Endodermal cell (in vitro differentiated cells): ENCODE measurements around the gene SEPSECS. TPM values are rescaled to one million over a fixed set of nuclear protein-coding genes. Genes with fewer than 3 reads are reported as not detected.

ENCODE experiments used
- DNase-seq: peaks from one replicate; pipeline ENCODE4 v3.0.0-alpha.2; 2017
- H3K27ac ChIP-seq: 2 replicates; pipeline ENCODE4 v1.5.1; 2013; ENCODE audit warnings: mild to moderate bottlenecking, low read depth, low read length, moderate library complexity
- H3K27me3 ChIP-seq: 2 replicates; pipeline ENCODE4 v1.6.1; 2013; ENCODE audit warnings: mild to moderate bottlenecking, low read length, moderate library complexity; ENCODE audit not compliant: insufficient read depth, control insufficient read depth, poor library complexity, severe bottlenecking
- H3K36me3 ChIP-seq: 2 replicates; pipeline ENCODE4 v1.7.0; 2013; ENCODE audit warnings: mild to moderate bottlenecking, low read length, moderate library complexity; ENCODE audit not compliant: control insufficient read depth, insufficient read depth
- H3K4me1 ChIP-seq: one replicate; pipeline ENCODE4 v1.7.0; 2013; ENCODE audit warnings: low read length; ENCODE audit not compliant: control insufficient read depth, insufficient read depth
- H3K4me3 ChIP-seq: 2 replicates; pipeline ENCODE4 v1.5.1; 2013; ENCODE audit warnings: mild to moderate bottlenecking, low read length, moderate library complexity
- H3K9ac ChIP-seq: 2 replicates; pipeline ENCODE4 v1.6.1; 2013; ENCODE audit warnings: mild to moderate bottlenecking, low read length, moderate library complexity; ENCODE audit not compliant: poor library complexity, severe bottlenecking; ENCODE audit errors: extremely low read depth
- H3K9me3 ChIP-seq: 2 replicates; pipeline ENCODE4 v1.6.1; 2013; ENCODE audit warnings: mild to moderate bottlenecking, low read length, moderate library complexity; ENCODE audit not compliant: control insufficient read depth
- H3K27ac Mint-ChIP-seq: 2 replicates; pipeline ENCODE4 v1.8.0; 2020; ENCODE audit warnings: mixed read lengths
- H3K27me3 Mint-ChIP-seq: 2 replicates; pipeline ENCODE4 v1.8.0; 2021; ENCODE audit warnings: mild to moderate bottlenecking, mixed read lengths; ENCODE audit not compliant: insufficient read depth
- H3K36me3 Mint-ChIP-seq: 2 replicates; pipeline ENCODE4 v1.8.0; 2020; ENCODE audit warnings: low read depth, mixed read lengths
- H3K4me1 Mint-ChIP-seq: 2 replicates; pipeline ENCODE4 v1.8.0; 2020; ENCODE audit warnings: mixed read lengths
- H3K4me3 Mint-ChIP-seq: 2 replicates; pipeline ENCODE4 v1.8.0; 2020; ENCODE audit warnings: mild to moderate bottlenecking, moderate library complexity, mixed read lengths
- H3K9me3 Mint-ChIP-seq: 2 replicates; pipeline ENCODE4 v1.8.0; 2020; ENCODE audit warnings: mild to moderate bottlenecking, mixed read lengths
- WGBS, 2 experiments: methylation state at CpG; one replicate each; pipeline versions ENCODE4 v1.1.5 to v1.1.7; 2013; ENCODE audit warnings: missing lambda C conversion rate in 2 of 2, mixed read lengths in 1 of 2; ENCODE audit not compliant: insufficient coverage in 1 of 2, insufficient read length in 1 of 2; 5-methylcytosine and 5-hydroxymethylcytosine counted together
- total RNA-seq, 2 donors: library from RNA; stranded (reverse); fragmentation: NEBNext Ultra II Directional in 1 of 2; extraction: Animal tissue kit (Norgen Biotek cat#: 25700) in 1 of 2; gene quantifications; 2 replicates in 1 of 2; 3 replicates in 1 of 2; pipeline ENCODE4 v1.2.1, GENCODE V29; 2021
- TF ChIP-seq, protein P1 (sequence below): fragments of 200-600 bp; sonication (generic); conservative IDR thresholded peaks from 2 replicates; pipeline ENCODE4 v1.5.0; 2021; ENCODE audit warnings: antibody characterized with exemption, mild to moderate bottlenecking

Gene SEPSECS
- total RNA-seq, 2 donors from 2014 or later: 5.9 to 12.6 TPM

DNA sequence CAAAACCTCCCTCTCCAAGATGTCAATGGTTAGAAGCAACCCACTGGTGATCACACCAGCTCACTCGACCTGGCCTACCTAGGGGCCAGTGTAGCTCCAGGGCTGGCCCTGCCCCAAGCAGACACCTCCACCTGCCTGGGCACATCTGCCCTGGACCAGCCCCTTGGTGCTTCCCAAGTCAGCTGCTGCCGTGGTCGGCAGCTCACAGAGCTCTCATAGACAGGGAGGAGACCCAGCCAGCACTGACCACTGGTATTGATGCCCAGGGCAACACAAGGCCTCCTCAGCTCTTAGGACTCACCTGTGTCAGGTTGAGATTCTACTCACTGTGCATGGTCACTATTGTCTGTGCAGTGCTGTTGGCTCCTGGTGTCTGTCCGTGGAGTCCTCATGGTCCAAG is 51.7 kb downstream of the SEPSECS start:
- Histone ChIP-seq H3K27me3 (no peaks in the 10 kb centered on the region), H3K36me3 (no peaks in the 10 kb centered on the region), H3K9me3 (no peaks in the 10 kb centered on the region), H3K9ac (no peak overlapping the region), H3K4me3 (no peak overlapping the region), H3K27ac (no peak overlapping the region), H3K4me1 (peaks cover 12% of the 10 kb centered on the region)
- no peaks in the 10 kb centered on the region for H3K36me3 Mint-ChIP-seq
- H3K4me3 Mint-ChIP-seq: no peak overlapping the region
- no peak for DNase-seq
- 84 to 96% methylated on average over 4 of the region's 4 CpGs for WGBS, 2 experiments
- no peak overlapping the region for H3K27ac Mint-ChIP-seq
- H3K27me3 Mint-ChIP-seq: peaks cover 19% of the 10 kb centered on the region
- H3K4me1 Mint-ChIP-seq: peaks cover 24% of the 10 kb centered on the region
- H3K9me3 Mint-ChIP-seq: no peaks in the 10 kb centered on the region
- TF ChIP-seq, protein P1, sequence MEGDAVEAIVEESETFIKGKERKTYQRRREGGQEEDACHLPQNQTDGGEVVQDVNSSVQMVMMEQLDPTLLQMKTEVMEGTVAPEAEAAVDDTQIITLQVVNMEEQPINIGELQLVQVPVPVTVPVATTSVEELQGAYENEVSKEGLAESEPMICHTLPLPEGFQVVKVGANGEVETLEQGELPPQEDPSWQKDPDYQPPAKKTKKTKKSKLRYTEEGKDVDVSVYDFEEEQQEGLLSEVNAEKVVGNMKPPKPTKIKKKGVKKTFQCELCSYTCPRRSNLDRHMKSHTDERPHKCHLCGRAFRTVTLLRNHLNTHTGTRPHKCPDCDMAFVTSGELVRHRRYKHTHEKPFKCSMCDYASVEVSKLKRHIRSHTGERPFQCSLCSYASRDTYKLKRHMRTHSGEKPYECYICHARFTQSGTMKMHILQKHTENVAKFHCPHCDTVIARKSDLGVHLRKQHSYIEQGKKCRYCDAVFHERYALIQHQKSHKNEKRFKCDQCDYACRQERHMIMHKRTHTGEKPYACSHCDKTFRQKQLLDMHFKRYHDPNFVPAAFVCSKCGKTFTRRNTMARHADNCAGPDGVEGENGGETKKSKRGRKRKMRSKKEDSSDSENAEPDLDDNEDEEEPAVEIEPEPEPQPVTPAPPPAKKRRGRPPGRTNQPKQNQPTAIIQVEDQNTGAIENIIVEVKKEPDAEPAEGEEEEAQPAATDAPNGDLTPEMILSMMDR: no peak

DNA sequence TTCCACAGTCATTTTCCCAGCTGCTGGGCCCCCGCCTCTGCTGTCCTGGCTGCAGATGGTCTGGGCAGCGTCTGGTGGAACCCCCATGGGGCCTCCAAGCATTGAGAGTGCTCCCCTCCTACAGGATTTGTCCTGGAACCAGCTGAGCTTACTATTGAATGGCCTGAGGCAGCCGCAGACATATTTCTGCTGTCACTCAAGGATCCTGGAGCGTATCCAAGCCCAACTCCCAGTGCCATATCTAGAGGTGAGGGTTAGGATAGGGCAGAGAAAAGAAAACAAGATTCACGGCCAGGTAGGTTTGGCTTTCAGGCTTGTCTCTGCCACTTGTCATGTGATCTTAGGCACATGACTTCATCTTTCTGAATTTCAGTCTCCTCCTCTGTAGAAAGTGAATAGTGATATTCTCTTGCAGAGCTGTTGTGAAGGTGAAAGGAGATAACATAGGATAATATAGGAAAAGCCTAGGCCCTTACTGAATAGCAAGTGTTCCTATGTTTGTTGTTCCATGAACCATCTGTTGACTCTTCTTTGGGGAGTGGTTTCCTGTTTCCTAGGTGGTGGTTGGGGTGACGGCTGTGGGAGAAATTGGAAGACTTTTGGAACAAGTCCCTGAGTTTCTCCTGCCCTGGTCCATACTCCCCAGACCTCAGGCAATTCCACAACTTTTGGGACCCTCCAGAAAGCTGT is 52.3 kb downstream of the SEPSECS start:
- H3K9ac ChIP-seq: no peak overlapping the region
- 88 to 100% methylated on average over 2 to 6 of the region's 6 CpGs for WGBS, 2 experiments
- peaks cover 13% of the 10 kb centered on the region for H3K27me3 Mint-ChIP-seq
- no peaks in the 10 kb centered on the region for H3K27me3 ChIP-seq
- no peak overlapping the region for H3K27ac Mint-ChIP-seq
- no peaks in the 10 kb centered on the region for H3K36me3 Mint-ChIP-seq
- H3K4me1 ChIP-seq: peaks cover 12% of the 10 kb centered on the region
- no peaks in the 10 kb centered on the region for H3K9me3 ChIP-seq
- no peak overlapping the region for H3K4me3 ChIP-seq
- H3K4me3 Mint-ChIP-seq: no peak overlapping the region
- no peaks in the 10 kb centered on the region for H3K9me3 Mint-ChIP-seq
- no peaks in the 10 kb centered on the region for H3K36me3 ChIP-seq
- peaks cover 22% of the 10 kb centered on the region for H3K4me1 Mint-ChIP-seq
- DNase-seq: no peak
- TF ChIP-seq, protein P1: no peak
- no peak overlapping the region for H3K27ac ChIP-seq

DNA sequence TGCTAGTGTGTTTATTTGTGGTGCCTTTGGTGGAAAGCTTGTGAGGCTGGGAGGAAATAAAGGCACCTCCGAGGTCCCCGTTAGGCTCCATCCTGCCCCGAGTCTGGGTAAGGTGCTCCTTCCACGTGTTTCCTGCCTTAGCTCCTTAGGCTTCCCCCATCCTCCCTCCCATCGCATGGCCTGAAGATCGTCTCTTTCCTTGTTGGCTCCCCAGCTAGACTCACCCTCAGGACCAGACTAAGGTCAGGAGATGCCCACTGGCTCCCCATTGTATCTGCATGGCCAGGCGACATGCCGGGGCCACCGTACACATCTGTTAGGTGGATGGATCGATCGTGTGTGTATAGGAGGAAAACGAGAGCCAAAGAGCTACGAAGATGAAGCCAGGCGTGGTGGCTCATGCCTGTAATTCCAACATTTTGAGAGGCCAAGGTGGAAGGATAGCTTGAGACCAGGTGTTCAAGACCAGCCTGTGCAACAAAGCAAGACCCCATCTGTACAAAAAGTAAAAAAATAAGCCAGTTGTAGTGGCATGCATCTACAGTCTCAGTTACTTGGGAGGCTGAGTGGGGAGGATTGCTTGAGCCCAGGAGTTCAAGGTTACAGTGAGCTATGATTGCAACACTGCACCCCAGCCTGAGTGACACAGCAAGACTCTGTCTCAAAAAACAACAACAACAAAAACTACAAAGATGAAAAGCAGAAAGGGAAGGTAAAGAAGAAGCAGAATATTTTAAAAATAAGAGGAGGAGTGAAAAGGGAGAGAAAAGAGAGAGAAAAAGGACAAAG is 53.7 kb downstream of the SEPSECS start:
- H3K9me3 Mint-ChIP-seq: peaks cover 8% of the 10 kb centered on the region
- no peaks in the 10 kb centered on the region for H3K36me3 ChIP-seq

More for the DNA sequence above, 53.7 kb downstream of the SEPSECS start:
- Histone ChIP-seq H3K4me1 (peaks cover 5% of the 10 kb centered on the region), H3K27ac (no peak overlapping the region), H3K4me3 (no peak overlapping the region), H3K27me3 (no peaks in the 10 kb centered on the region), H3K9me3 (peaks cover 11% of the 10 kb centered on the region), H3K9ac (no peak overlapping the region)
- H3K4me1 Mint-ChIP-seq: peaks cover 9% of the 10 kb centered on the region
- TF ChIP-seq, protein P1: no peak
- 94 to 99% methylated on average over 11 to 14 of the region's 14 CpGs for WGBS, 2 experiments
- no peak for DNase-seq
- H3K4me3 Mint-ChIP-seq: no peak overlapping the region
- H3K27ac Mint-ChIP-seq: no peak overlapping the region
- H3K36me3 Mint-ChIP-seq: no peaks in the 10 kb centered on the region
- peaks cover 6% of the 10 kb centered on the region for H3K27me3 Mint-ChIP-seq
